ENCODE measurements around the gene TMEM119. TPM values are rescaled to one million over a fixed set of nuclear protein-coding genes. Genes with fewer than 3 reads are reported as not detected.
"Not testable (repeated sequence)": the region's sequence is repeated elsewhere in the genome, so short reads cannot be mapped to it uniquely, and the experiment has no call there.

TMEM119 gene
- total and polyA plus RNA-seq, 2 experiments from 2014 or later: 54.4 to 69.7 TPM

- Histone ChIP-seq H2AFZ (no peak overlapping the region), H3K79me2 (no peaks in the 10 kb centered on the region), H3K4me3 (no peak overlapping the region), H3K4me2 (no peak overlapping the region), H3K4me1 (ENCODE audit: insufficient read depth) (peaks cover 10% of the 10 kb centered on the region), H3K9me2 (replicated peaks; ENCODE audit: insufficient read depth) (no peaks in the 10 kb centered on the region), H3K27ac (no peak overlapping the region), H3K27me3 (no peaks in the 10 kb centered on the region), H3K9me3 (ENCODE audit: low read depth) (no peaks in the 10 kb centered on the region), H3K36me3 (replicated peaks; ENCODE audit: insufficient read depth, low read depth) (no peaks in the 10 kb centered on the region), H4K20me1 (ENCODE audit: insufficient read depth, poor library complexity, severe bottlenecking) (no peaks in the 10 kb centered on the region)
- 57% methylated on average over 6 of the region's 6 CpGs for WGBS (ENCODE audit: low lambda C conversion rate, missing lambda C conversion rate)
- DNase-seq (ENCODE audit: low spot score): no peak
- TF ChIP-seq, protein P1, sequence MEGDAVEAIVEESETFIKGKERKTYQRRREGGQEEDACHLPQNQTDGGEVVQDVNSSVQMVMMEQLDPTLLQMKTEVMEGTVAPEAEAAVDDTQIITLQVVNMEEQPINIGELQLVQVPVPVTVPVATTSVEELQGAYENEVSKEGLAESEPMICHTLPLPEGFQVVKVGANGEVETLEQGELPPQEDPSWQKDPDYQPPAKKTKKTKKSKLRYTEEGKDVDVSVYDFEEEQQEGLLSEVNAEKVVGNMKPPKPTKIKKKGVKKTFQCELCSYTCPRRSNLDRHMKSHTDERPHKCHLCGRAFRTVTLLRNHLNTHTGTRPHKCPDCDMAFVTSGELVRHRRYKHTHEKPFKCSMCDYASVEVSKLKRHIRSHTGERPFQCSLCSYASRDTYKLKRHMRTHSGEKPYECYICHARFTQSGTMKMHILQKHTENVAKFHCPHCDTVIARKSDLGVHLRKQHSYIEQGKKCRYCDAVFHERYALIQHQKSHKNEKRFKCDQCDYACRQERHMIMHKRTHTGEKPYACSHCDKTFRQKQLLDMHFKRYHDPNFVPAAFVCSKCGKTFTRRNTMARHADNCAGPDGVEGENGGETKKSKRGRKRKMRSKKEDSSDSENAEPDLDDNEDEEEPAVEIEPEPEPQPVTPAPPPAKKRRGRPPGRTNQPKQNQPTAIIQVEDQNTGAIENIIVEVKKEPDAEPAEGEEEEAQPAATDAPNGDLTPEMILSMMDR (IDR thresholded peaks at IDR 0.05; ENCODE audit: poor library complexity): no peak
- no peak for TF ChIP-seq EZH2phosphoT487 (IDR thresholded peaks at IDR 0.05; ENCODE audit: low read depth, severe bottlenecking, unreplicated experiment)
- TF ChIP-seq EZH2 (IDR thresholded peaks at IDR 0.05; ENCODE audit: borderline replicate concordance): no peak
Measured at GRCh38 chr12:108576660-108577234, 21.1 kb downstream of the TMEM119 start.

DNA sequence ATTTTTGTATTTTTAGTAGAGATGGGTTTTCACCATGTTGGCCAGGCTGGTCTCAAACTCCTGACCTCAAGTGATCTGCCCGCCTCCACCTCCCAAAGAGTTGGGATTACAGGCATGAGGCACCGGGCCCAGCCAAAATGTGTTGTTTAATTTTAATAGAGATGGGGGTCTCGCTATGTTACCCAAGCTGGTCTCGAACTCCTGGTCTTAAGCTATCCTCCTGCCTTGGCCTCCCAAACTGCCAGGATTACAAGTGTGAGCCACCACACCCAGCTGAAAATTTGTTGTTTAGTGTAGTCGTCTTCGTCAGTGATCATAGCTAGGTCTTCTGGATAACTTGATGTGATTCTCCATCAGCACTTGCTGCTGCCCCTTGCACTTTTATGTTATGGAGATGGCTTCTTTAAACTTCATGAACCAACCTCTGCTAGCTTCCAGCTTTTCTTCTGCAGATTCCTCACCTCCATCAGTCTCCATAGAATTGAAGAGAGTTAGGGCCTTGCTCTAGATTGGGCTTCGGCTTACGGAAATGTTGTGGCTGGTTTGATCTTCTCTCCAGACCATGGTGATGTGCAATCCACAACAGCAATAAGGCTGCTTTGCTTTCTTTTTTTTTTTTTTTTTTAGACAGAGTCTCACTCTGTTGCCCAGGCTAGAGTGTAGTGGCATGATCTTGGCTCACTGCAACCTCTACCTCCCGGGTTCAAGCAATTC, 22.5 kb downstream of the TMEM119 start:
- no peak overlapping the region for H3K4me2 ChIP-seq
- H3K4me1 ChIP-seq (ENCODE audit: insufficient read depth): peaks cover 6% of the 10 kb centered on the region
- TF ChIP-seq EZH2 (IDR thresholded peaks at IDR 0.05; ENCODE audit: borderline replicate concordance) (no peak), EZH2phosphoT487 (IDR thresholded peaks at IDR 0.05; ENCODE audit: low read depth, severe bottlenecking, unreplicated experiment) (no peak)
- TF ChIP-seq, protein P1 (IDR thresholded peaks at IDR 0.05; ENCODE audit: poor library complexity): no peak
- H3K27ac ChIP-seq: no peak overlapping the region
- H4K20me1 ChIP-seq (ENCODE audit: insufficient read depth, poor library complexity, severe bottlenecking): no peaks in the 10 kb centered on the region
- no peak overlapping the region for H3K4me3 ChIP-seq
- H3K36me3 ChIP-seq (replicated peaks; ENCODE audit: insufficient read depth, low read depth): no peaks in the 10 kb centered on the region
- no peaks in the 10 kb centered on the region for H3K27me3 ChIP-seq
- no peak overlapping the region for H2AFZ ChIP-seq
- WGBS (ENCODE audit: low lambda C conversion rate, missing lambda C conversion rate): 96% methylated on average over 9 of the region's 9 CpGs
- H3K9me3 ChIP-seq (ENCODE audit: low read depth): no peaks in the 10 kb centered on the region
- no peak for DNase-seq (ENCODE audit: low spot score)
- H3K79me2 ChIP-seq: no peaks in the 10 kb centered on the region
- no peaks in the 10 kb centered on the region for H3K9me2 ChIP-seq (replicated peaks; ENCODE audit: insufficient read depth)

DNA sequence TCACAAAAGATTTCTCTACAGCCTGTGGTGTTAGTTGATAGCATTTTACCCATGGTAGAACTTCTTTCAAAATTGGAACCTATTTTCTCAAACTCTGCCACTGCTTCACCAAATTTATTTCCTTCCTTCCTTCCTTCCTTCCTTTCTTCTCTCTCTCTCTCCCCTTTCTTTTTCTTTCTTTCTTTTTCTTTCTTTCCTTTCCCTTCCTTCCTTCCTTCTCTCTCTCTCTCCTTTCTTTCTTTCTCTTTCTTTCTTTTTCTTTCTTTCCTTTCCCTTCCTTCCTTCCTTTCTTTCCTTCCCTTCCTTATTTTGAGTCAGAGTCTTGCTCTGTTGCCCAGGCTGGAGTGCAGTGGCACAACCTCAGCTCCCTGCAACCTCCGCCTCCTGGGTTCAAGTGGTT, 23.6 kb downstream of the TMEM119 start:
- not testable (repeated sequence) for H3K9me2 ChIP-seq (replicated peaks; ENCODE audit: insufficient read depth); DNase-seq (ENCODE audit: low spot score); H3K27me3 ChIP-seq; H2AFZ ChIP-seq; H3K4me1 ChIP-seq (ENCODE audit: insufficient read depth); H3K9me3 ChIP-seq (ENCODE audit: low read depth); H3K36me3 ChIP-seq (replicated peaks; ENCODE audit: insufficient read depth, low read depth); H3K4me3 ChIP-seq; H4K20me1 ChIP-seq (ENCODE audit: insufficient read depth, poor library complexity, severe bottlenecking); H3K79me2 ChIP-seq; H3K4me2 ChIP-seq; H3K27ac ChIP-seq
- 100% methylated on average over 1 of the region's 1 CpG for WGBS (ENCODE audit: low lambda C conversion rate, missing lambda C conversion rate)

DNA sequence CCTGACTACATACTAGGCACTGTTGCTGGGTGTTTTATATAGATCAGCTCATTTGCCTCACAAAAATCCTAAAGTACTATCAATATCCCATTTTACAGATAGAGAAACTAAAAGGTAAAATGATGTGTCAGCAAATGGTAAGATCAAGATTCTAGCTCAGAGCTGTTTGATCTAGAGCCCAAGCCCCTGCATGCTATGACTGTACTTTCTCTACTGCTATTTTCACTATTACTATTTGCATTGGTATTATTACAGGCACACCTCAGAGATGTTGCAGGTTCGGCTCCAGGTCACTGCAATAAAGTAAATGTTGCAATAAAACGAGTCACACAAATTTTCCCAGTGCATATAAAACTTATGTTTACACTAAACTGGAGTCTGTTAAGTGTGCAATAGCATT, 24.6 kb downstream of the TMEM119 start:
- no peak for TF ChIP-seq EZH2 (IDR thresholded peaks at IDR 0.05; ENCODE audit: borderline replicate concordance)
- H2AFZ ChIP-seq: no peak overlapping the region
- DNase-seq (ENCODE audit: low spot score): no peak
- H3K36me3 ChIP-seq (replicated peaks; ENCODE audit: insufficient read depth, low read depth): no peaks in the 10 kb centered on the region
- no peak overlapping the region for H3K4me2 ChIP-seq
- no peaks in the 10 kb centered on the region for H3K27me3 ChIP-seq
- no peak overlapping the region for H3K4me3 ChIP-seq
- H4K20me1 ChIP-seq (ENCODE audit: insufficient read depth, poor library complexity, severe bottlenecking): no peaks in the 10 kb centered on the region
- H3K79me2 ChIP-seq: no peaks in the 10 kb centered on the region
- H3K9me3 ChIP-seq (ENCODE audit: low read depth): no peaks in the 10 kb centered on the region
- H3K9me2 ChIP-seq (replicated peaks; ENCODE audit: insufficient read depth): no peaks in the 10 kb centered on the region
- 52% methylated on average over 2 of the region's 2 CpGs for WGBS (ENCODE audit: low lambda C conversion rate, missing lambda C conversion rate)
- H3K27ac ChIP-seq: no peak overlapping the region
- H3K4me1 ChIP-seq (ENCODE audit: insufficient read depth): peaks cover 4% of the 10 kb centered on the region
